Measurements from ENCODE around the gene AHRR. TPM values are rescaled to one million over a fixed set of nuclear protein-coding genes. Genes with fewer than 3 reads are reported as not detected.
"Not testable (repeated sequence)": the region's sequence is repeated elsewhere in the genome, so short reads cannot be mapped to it uniquely, and the experiment has no call there.

Gene AHRR
- total RNA-seq, 1 donor from 2014 or later, result 5.1 TPM

DNA sequence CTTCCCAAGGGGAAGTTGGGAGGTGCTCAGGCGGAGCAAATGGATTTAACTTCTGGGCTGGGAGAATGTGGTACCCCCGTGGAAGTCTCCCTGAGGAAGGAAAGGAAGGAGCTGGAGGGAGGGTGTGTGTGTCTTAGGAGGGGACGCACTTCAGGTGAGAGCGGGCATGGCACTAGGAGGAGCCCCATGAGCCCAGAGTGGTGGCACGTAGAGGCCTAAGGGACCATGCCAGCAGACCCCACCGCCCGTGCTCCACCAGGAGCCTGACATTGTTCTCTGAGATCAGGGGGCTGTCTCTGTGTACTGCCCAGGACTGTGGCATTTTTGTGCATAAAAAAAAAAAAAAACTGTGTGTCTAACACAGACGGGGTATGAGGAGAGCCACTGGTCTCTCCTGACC, 18.5 kb upstream of the AHRR start:
- DNase-seq (ENCODE audit: low spot score), result peak; percentile 27
- ATAC-seq, result no peak
- intact Hi-C loops (cut with DNase I), result no loop called here

DNA sequence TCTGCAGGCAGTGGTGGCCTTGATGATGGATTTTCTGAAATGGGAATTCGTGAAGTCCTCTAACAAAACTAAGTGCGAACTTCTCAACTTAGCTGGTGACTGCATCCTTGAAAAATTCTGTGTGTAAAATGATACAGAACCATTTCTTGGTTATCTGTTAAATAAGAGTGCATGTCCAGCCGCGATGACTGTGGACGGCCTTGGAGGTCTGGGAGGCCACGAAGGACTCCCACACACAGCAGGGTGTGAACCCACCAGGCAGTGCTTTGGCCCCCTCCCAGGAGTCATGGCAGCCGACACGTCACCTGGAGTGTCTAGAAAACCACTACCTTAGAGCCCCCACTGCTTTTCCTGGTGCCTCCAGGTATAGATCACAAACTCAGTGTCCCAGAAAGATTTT, 17.8 kb upstream of the AHRR start:
- peak; percentile 38 for DNase-seq (ENCODE audit: low spot score)
- intact Hi-C loops (cut with DNase I); ATAC-seq: not testable (repeated sequence)

DNA sequence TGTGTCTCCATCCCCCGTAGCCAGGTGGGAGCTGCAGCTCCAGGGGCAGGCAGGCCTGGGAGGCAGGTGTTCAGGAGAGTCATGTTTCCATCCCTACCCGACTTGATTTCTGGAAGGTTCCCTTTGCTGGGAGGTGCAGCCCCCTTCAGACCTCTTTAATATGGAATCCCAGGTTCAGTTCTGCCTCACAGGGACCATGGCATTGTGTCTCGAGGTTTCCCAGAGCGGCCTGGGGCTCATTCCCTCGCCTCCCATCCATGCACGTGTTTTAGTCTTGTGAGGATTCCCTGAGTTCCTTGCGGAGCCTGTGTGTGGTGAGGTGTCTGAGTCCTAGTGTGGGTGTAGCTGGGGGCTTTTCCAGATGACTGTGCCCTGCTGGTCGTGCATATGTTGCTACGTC, 16.5 kb upstream of the AHRR start:
- ATAC-seq (no peak), DNase-seq (ENCODE audit: low spot score) (peak; percentile 30)
- intact Hi-C loops (cut with DNase I), result no loop called here

DNA sequence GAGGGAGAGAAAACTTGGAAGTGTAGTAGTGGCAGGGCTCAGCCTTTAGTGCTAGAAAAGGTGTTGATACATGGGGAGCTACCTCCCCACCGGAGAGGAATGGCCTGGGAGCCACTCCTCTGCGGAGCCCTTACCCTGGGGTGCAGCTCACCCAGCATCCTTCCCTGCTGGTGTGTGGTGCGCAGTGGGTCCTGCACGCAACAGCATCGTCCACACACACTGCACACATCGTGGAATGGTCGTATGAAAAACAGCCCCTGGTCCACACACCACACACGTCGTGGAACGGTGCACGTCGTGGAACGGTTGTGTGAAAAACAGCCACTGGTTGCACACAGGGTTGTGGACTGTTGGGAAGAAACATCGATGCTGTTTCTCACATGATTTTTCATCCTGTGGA, 16.1 kb upstream of the AHRR start:
- peak; percentile 36 for DNase-seq (ENCODE audit: low spot score)
- intact Hi-C loops (cut with DNase I), result no loop called here
- ATAC-seq, result no peak

DNA sequence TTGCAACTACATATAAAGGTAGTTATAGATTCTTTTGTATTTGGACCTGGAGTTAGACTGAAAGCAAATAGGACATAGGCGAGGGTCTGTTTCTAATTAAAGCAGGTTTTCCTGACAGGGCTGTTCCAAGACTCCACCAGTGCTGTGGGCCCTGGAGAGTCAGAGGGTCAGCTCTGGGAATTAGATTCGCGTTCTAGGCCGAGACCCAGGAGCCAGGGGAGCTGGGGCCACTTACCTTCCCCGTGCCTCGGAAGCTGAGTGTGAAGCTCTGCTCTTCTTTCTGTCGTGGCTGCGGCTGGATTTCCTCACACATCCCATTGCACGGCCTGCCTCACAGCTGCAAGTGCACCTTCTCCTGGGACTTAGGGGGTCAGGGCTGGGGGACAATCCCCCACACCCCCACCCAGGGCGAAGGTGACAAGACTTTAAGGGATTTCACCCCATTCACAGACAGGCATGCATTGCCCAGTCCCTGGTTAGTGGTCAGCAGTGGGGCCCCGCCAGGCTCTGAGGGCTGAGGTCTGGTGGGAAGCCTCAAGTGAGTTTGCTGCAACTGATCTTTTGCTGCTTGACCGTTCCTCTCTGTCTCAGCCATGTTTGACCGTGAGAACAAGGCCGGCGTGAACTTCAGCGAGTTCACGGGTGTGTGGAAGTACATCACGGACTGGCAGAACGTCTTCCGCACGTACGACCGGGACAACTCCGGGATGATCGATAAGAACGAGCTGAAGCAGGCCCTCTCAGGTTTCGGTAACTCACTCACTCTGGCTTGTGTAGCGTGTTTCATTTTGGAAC, 15.3 kb upstream of the AHRR start:
- DNase-seq (ENCODE audit: low spot score), result peak; percentile 53
- intact Hi-C loops (cut with DNase I), result no loop called here
- no peak for ATAC-seq

DNA sequence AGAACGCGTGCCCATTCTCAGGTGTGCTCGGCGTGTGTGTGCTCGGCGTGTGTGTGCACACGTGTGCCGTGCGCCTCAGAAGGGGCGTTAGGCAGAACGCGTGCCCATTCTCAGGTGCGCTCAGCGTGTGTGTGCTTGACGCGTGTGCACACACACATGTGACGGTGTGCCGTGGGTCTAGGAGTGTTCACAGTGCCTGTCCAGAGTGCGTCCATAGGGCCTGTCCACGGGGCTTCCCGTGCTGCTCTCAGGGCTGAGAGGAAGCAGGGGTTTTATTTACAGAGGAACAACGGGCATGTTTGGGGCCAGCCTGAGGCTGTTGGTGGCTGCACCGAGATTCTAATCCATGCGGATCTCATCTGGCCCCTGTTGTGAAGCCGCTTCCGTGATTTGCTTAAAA, 14.2 kb upstream of the AHRR start:
- intact Hi-C loops (cut with DNase I), result no loop called here
- DNase-seq (ENCODE audit: low spot score) (no peak), ATAC-seq (no peak)

DNA sequence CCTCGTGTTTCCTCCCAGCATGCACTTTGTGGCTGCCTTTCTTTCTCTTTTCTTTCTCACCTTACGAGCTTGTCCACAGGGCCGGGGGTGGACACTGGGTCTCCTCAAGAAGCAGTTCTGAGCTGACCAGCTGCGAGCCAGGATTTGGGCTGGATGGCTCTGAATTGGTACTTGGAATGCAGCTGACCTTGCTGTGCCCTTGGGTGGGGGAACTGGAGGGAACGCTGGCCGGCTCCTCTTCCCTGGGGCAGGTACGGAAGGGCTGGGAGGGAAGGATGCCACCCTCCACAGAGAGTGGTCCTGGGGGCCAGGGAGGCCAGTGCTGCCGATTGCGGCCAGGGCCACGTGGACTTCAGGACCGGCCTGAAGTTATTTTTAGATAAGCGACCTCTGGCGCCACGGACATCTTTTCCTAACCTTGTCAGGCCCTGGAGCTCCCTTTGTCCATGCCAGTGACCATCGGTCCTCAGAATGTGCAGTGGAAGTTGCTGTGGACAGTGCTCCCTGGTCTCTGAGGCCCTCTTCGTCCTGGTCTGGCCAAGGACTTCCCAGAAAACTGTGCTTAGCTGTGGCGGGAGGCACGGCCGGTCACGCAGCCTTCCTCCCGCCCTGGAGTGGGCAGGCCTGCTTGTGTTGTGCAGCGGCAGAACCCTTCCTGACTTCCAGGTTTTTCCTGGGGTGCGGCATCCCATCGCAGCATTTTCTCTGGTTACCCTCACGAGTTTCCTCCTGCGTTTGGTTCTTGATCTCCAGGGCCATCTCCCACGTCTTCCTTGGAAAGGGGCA, 13.5 kb upstream of the AHRR start:
- intact Hi-C loops (cut with DNase I), result no loop called here
- DNase-seq (ENCODE audit: low spot score), result no peak
- peak; percentile 55 for ATAC-seq

DNA sequence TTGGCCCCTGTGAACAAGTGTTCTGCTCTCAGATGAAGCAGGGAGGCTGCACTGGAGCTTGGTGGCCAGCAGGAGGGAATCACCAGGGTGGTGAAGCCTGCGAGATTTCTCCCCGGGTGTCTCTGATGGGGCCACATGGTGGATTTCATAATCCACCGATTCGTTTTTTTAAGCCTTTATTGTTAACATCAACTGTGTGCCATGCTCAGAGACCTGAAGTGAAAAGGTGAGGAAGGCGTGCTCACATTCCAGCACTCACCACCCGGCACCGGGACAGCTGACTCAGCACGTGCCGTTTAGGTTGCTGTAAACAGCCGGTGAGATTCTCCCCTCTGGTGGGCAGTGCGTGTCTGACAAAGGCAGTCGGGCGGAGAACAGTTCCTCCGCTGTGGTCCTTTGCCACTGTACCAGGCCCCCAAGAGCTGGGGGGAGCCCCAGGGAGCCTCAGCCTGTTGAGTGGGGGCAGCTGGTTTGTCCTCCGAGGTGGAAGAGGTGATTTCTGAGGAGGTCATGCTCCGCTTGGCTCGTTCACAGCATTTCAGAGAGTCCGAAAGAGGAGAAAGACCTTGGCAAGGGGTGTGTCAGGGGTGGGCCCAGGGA, 12.7 kb upstream of the AHRR start:
- ATAC-seq (no peak), DNase-seq (ENCODE audit: low spot score) (no peak)
- intact Hi-C loops (cut with DNase I), result no loop called here

DNA sequence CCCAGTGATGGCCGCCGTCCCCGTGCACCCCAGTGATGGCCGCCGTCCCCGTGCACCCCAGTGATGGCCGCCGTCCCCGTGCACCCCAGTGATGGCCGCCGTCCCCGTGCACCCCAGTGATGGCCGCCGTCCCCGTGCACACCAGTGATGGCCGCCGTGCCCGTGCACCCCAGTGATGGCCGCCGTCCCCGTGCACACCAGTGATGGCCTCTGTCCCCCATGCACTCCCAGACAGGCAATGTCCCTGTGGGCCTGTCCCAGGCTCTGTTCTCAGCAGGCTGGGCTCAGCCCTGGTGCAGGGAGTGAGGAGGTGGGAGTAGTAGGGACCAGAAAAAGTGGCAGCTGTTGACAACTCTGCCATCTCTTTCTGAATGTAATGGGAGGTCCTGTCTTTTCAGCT, 11.7 kb upstream of the AHRR start:
- DNase-seq (ENCODE audit: low spot score); intact Hi-C loops (cut with DNase I); ATAC-seq: not testable (repeated sequence)

DNA sequence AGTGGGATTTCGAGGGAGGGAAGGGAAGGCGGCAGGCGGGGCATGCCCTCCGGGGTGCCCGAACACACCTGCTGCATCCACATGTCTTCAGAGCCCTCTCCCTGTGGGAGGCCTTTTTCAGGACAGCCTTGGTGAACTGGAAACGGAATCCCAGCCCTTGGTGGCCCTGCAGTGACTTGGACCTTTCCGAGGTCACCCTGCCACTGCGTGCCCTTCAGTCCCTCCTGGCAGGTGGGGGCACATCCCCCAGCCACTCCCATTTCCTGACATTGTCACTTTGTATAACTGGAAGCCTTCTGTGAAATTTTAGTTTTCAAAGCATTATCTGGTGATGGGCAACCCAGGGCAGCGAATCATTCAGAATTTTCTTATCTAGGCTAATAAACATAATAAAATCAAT, 11.0 kb upstream of the AHRR start:
- DNase-seq (ENCODE audit: low spot score) (no peak), ATAC-seq (no peak)
- intact Hi-C loops (cut with DNase I), result no loop called here

DNA sequence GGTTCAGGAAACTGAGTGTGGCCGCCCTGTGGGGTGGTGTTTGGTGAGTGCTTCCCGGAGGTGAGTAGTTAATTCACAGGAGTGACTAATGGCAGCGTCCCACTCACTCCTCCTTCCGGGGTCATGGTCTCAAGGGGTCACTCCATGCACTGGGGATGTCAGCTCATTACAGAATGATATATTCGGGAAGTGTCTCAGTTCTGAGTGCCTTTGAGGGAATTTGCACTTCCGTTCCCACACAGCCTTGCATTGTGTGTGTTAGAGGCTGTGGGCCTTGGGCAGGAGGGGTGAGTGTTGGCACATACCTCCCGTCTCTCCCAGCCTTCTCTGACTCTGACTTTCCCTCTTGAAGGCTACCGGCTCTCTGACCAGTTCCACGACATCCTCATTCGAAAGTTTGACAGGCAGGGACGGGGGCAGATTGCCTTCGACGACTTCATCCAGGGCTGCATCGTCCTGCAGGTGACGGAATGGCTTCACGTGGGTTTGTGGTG, 10.5 kb upstream of the AHRR start:
- intact Hi-C loops (cut with DNase I), result no loop called here
- DNase-seq (ENCODE audit: low spot score) (no peak), ATAC-seq (no peak)

DNA sequence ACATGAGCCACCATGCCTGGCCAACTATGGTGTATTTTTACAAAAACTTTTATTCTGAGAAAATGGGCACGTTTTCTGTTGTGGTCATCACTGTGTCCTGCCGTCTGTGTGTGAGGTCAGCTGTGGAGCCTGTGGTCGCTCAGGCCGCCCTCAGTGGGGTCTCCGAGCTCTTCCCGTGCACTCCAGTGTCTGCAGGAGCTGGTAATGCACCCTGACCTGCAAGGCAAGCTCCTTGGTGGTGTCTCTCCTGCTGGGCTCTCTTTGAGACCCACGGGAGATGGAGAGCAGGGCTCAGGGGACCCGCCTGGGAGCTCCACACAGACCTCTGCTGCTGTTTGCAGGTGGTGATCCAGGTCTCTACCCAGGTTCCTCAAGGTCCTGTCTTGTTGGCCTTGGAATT, 9.6 kb upstream of the AHRR start:
- ATAC-seq (no peak), DNase-seq (ENCODE audit: low spot score) (no peak)
- intact Hi-C loops (cut with DNase I), result no loop called here

DNA sequence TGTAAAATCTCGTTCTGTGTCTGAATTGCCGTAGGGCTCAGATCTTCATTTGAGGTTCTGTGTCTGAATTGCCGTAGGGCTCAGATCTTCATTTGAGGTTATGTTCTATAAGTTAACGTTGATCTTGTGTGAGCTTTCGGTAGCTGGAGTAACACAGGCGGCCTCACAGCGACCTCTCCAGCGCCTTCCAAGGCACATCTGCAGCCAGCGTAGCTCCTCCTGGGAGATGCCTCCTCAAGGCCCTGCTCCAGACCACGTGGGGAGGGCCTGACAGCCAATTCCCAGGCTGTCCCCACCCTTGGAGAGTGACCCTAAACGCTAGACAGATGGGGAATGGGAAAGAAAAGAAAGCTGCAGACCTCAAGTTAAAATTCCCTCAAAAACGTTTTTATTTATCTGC, 8.7 kb upstream of the AHRR start:
- DNase-seq (ENCODE audit: low spot score), result no peak

DNA sequence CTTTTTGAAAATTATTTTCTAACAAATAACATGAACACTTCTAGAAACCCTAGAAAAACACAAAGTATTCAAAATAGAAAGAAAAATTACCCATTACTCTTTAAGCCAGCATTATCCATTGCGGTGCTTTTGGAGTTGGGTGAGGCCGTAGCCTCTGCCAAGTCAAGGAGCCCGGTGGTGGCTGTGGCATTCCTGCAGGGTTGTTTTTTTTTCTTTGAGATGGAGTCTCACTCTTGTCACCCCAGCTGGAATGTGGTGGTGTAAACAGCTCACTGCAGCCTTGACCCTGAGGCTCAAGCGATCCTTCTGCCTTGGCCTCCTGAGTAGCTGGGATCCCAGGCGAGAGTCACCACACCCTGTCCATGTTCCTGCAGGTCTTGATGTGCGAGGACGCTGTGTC, 8.2 kb upstream of the AHRR start:
- DNase-seq (ENCODE audit: low spot score) (no peak), ATAC-seq (no peak)
- intact Hi-C loops (cut with DNase I), result no loop called here

More for the DNA sequence above, 8.7 kb upstream of the AHRR start:
- intact Hi-C loops (cut with DNase I), result no loop called here
- ATAC-seq, result peak; percentile 62

DNA sequence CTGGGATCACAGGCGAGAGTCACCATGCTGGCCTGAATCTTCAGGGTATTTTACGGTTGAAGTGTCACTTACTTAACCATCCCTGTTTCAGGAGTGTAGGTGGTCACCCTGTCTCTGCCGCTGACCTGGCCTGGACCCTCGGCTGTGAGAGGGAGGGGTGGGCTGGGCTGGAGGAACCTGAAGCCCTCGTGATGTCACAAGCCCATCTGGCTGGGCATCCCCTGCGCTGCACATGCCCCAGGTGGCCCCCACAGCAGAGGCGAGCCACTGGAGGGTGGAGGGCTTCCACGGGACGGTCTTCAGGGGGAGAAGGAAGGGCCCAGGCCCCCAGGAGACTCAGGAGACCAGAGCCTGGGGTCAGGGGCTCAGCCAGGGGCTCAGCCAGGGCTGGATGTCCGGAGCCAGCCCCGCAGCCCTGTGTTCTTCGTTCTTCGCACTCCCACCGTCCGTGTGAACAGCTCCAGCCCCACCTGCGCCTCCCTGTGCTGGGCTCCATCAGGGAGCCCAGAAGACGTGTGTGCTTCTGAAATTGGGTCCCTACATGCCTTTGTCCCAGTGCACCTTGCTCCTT, 7.6 kb upstream of the AHRR start:
- ATAC-seq (no peak), DNase-seq (ENCODE audit: low spot score) (no peak)
- intact Hi-C loops (cut with DNase I), result no loop called here

DNA sequence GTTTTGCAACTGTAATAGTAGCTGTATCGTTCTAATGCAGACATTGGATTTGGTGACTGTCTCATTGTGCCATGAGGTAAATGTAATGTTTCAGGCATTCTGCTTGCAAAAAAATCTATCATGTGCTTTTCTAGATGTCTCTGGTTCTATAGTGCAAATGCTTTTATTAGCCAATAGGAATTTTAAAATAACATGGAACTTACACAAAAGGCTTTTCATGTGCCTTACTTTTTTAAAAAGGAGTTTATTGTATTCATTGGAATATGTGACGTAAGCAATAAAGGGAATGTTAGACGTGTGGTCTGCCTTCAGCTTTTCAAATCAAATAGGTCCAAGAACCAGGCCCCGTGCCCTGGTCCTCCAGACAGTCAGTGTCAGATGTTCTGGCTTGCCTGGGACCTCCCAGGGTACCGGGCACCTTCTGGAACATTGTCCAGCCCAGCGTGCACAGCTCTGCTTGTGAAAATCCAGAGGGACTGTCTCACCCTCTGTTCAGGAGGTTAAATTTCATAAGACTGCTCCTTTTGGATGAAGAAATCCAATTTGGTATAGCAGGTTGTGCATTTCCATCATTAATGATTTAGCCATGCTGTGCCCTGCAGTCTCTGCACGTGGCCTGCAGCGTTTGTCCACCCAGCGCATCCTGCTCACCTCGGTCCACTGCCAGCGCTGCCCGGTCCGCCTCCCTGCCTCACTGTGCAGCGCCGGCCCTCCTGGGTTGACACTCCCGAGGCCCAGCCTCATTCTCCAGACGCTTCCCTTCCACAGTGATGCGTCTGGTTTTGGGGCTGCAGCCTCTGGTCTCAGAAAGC, 6.6 kb upstream of the AHRR start:
- no peak for DNase-seq (ENCODE audit: low spot score)

DNA sequence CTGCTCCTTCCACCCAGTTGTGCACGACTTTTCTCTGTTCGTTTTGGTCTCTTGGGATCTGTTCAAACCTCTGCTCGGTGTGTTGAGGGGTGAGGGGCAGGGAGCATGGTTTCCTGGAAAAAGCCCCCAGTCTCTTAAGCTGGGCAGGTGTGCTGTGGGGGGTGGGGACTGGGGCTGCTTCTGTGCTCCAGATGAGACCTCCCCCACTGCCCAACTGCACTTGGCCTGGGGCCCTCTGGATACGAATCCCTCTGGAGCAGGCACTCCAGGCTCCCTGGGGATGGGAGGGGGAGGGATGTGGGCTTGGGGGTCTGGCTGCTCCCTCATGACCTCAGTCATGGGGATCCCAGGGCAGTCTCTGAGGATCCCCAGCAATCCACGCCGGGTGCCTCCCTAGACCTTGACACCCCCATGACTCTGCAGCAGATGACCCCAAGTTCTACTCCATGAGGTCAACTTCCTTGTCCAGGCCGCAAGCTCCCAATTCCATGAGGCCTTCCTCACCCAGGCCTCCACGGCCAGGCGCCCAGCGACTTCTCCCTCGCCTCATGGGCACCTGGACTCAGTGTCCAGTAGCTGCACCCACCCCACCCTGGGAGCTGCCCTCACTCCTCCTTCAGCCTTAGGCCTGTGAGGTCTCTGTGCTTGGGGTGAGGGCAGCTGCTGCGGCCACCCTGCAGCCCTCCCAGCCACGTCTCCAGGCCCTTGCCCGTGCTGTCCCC, 5.9 kb upstream of the AHRR start:
- no peak for DNase-seq (ENCODE audit: low spot score)
- intact Hi-C loops (cut with DNase I), result no loop called here
- no peak for ATAC-seq

More for the DNA sequence above, 6.6 kb upstream of the AHRR start:
- no peak for ATAC-seq
- intact Hi-C loops (cut with DNase I), result no loop called here

Data from sciatic nerve (tissue), 2 donors.